ENCODE measurements around the gene EEFSEC.

GRCh38 chr3:128279601-128279880, 126.3 kb downstream of the EEFSEC start:
- TF ChIP-seq CTCF (IDR thresholded peaks at IDR 0.05) (no peak), POLR2A (IDR thresholded peaks at IDR 0.05) (no peak)

All from esophagus squamous epithelium (tissue), 4 donors.